Urothelium cell line (cell line): ENCODE measurements around the gene PYCR2.
"Not testable (repeated sequence)": the region's sequence is repeated elsewhere in the genome, so short reads cannot be mapped to it uniquely, and the experiment has no call there.

Experiments used
- DNase-seq: peaks from one replicate; pipeline ENCODE4 v3.0.0; 2011; ENCODE audit warnings: low spot score, mixed read lengths
- FAIRE-seq: peaks from 2 replicates; lab custom pipeline; 2011; peaks lifted over from hg19 to GRCh38; lab: Jason Lieb, UNC

The PYCR2 gene

GRCh38 chr1:225943582-225943981, 19.5 kb upstream of the PYCR2 start:
- DNase-seq (no peak), FAIRE-seq (no peak)

GRCh38 chr1:225942574-225942973, 18.5 kb upstream of the PYCR2 start:
- DNase-seq = no peak
- no peak for FAIRE-seq

- no peak for DNase-seq
- FAIRE-seq = no peak
These were observed 17.8 kb upstream of the PYCR2 start for GRCh38 chr1:225941942-225942222.

GRCh38 chr1:225941187-225941941, 17.3 kb upstream of the PYCR2 start, which contains the start of gene LEFTY2:
LEFTY2 (minus strand) TSS chr1:225941220; CDS start chr1:225941140, 80 bp downstream.
- FAIRE-seq (no peak), DNase-seq (no peak)

GRCh38 chr1:225940385-225941151, 16.5 kb upstream of the PYCR2 start:
- FAIRE-seq (no peak), DNase-seq (no peak)

- DNase-seq, FAIRE-seq: not testable (repeated sequence)
These were observed 15.9 kb upstream of the PYCR2 start for GRCh38 chr1:225939939-225940310.

GRCh38 chr1:225939097-225939938, 15.3 kb upstream of the PYCR2 start:
- not testable (repeated sequence) for FAIRE-seq, DNase-seq

GRCh38 chr1:225937048-225937968, 13.3 kb upstream of the PYCR2 start:
- FAIRE-seq (no peak), DNase-seq (no peak)

- DNase-seq (no peak), FAIRE-seq (no peak)
These were observed 12.5 kb upstream of the PYCR2 start for GRCh38 chr1:225936523-225936922.

- not testable (repeated sequence) for DNase-seq, FAIRE-seq
These were observed 12.0 kb upstream of the PYCR2 start for GRCh38 chr1:225936086-225936485.

- DNase-seq (no peak), FAIRE-seq (no peak)
These were observed 10.7 kb upstream of the PYCR2 start for GRCh38 chr1:225934711-225935110.

- no peak for DNase-seq
- FAIRE-seq = no peak
These were observed 9.0 kb upstream of the PYCR2 start for GRCh38 chr1:225933072-225933471.

- FAIRE-seq (no peak), DNase-seq (no peak)
These were observed 7.5 kb upstream of the PYCR2 start for GRCh38 chr1:225931270-225932136.

- DNase-seq (no peak), FAIRE-seq (no peak)
These were observed 6.5 kb upstream of the PYCR2 start for GRCh38 chr1:225930566-225930965.

- not testable (repeated sequence) for DNase-seq
These were observed 5.4 kb upstream of the PYCR2 start for GRCh38 chr1:225929462-225929861.

GRCh38 chr1:225928186-225929175, 4.4 kb upstream of the PYCR2 start:
- no peak for DNase-seq
- no peak for FAIRE-seq

More at GRCh38 chr1:225929462-225929861, 5.4 kb upstream of the PYCR2 start:
- not testable (repeated sequence) for FAIRE-seq

GRCh38 chr1:225926551-225927113, 2.6 kb upstream of the PYCR2 start:
- DNase-seq (no peak), FAIRE-seq (no peak)

GRCh38 chr1:225923381-225923691, 714 bp downstream of the PYCR2 start:
- DNase-seq (no peak), FAIRE-seq (no peak)
